Vagina (tissue), 2 donors: ENCODE results near the gene UCHL3.

Source experiments
- POLR2A ChIP-seq, 2 donors: fragments of 450-650 bp; IDR thresholded peaks; one replicate each; pipeline ENCODE4 v1.6.1; 2017; ENCODE audit warnings: antibody characterized with exemption in 2 of 2, mild to moderate bottlenecking in 2 of 2, moderate library complexity in 2 of 2
- TF ChIP-seq, protein P1 (sequence below), 3 experiments: fragments of 450-650 bp in 2 of 3; fragments of 200-600 bp in 1 of 3; sonication (generic) in 1 of 3; IDR thresholded peaks; one replicate each; pipeline ENCODE4 v1.5.1; 2017 to 2019; ENCODE audit warnings: antibody characterized with exemption in 3 of 3, mild to moderate bottlenecking in 2 of 3, moderate library complexity in 2 of 3

DNA sequence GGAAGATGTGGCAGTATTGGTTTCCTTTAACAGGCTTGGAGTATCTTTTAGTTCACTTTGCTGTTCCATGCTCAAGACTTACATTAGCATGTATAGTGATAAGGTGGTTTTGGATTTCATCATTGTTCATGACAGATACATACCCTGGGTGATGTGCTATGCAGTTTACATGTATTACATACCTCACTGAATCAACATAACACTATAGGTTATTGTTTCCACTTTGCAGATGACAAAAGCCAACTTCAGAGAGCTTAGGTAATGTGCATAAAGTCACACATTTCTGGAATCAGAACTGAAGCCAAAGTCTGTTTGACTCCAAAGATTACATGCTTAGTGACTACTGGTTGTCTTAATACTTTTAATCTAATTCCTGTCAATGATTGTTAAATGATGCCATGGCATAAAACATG lies 19.0 kb upstream of the UCHL3 start:
- TF ChIP-seq POLR2A (IDR thresholded peaks at IDR 0.05) = no peak
- TF ChIP-seq, protein P1, sequence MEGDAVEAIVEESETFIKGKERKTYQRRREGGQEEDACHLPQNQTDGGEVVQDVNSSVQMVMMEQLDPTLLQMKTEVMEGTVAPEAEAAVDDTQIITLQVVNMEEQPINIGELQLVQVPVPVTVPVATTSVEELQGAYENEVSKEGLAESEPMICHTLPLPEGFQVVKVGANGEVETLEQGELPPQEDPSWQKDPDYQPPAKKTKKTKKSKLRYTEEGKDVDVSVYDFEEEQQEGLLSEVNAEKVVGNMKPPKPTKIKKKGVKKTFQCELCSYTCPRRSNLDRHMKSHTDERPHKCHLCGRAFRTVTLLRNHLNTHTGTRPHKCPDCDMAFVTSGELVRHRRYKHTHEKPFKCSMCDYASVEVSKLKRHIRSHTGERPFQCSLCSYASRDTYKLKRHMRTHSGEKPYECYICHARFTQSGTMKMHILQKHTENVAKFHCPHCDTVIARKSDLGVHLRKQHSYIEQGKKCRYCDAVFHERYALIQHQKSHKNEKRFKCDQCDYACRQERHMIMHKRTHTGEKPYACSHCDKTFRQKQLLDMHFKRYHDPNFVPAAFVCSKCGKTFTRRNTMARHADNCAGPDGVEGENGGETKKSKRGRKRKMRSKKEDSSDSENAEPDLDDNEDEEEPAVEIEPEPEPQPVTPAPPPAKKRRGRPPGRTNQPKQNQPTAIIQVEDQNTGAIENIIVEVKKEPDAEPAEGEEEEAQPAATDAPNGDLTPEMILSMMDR (IDR thresholded peaks at IDR 0.05) = no peak
